Esophagus muscularis mucosa (tissue), 4 donors: ENCODE data around the gene ETV3. TPM values are rescaled to one million over a fixed set of nuclear protein-coding genes. Genes with fewer than 3 reads are reported as not detected.

Experiments
- DNase-seq: peaks from one replicate; pipeline ENCODE4 v3.0.0-alpha.2; 2017; ENCODE audit errors: extremely low spot score
- H3K27ac ChIP-seq, 4 donors: fragments of 200-600 bp; sonication (generic); replicated peaks in 1 of 4; 1 replicate in 3 of 4; 2 replicates in 1 of 4; pipeline ENCODE4 v1.5.1; 2016 to 2019; ENCODE audit warnings: mild to moderate bottlenecking in 1 of 4
- H3K27me3 ChIP-seq, 4 donors: fragments of 200-600 bp; sonication (generic); one replicate each; pipeline versions ENCODE4 v1.5.1 to v1.6.0; 2016 to 2019
- H3K36me3 ChIP-seq, 4 donors: fragments of 200-600 bp; sonication (generic); one replicate each; pipeline ENCODE4 v1.5.1; 2016 to 2019
- H3K4me1 ChIP-seq, 4 donors: fragments of 200-600 bp; sonication (generic); one replicate each; pipeline ENCODE4 v1.5.1; 2016 to 2019
- H3K4me3 ChIP-seq, 4 donors: fragments of 200-600 bp; sonication (generic); 1 replicate in 2 of 4; 2 replicates in 2 of 4; pipeline ENCODE4 v1.5.1; 2016 to 2019; ENCODE audit warnings: mild to moderate bottlenecking in 4 of 4, moderate library complexity in 1 of 4
- H3K9me3 ChIP-seq, 4 donors: fragments of 200-600 bp; sonication (generic); 1 replicate in 3 of 4; 2 replicates in 1 of 4; pipeline ENCODE4 v1.5.1; 2016 to 2019
- CTCF ChIP-seq, 3 experiments: fragments of 200-600 bp in 2 of 3; fragments of 450-650 bp in 1 of 3; sonication (generic) in 2 of 3; IDR thresholded peaks; one replicate each; pipeline ENCODE4 v1.5.1; 2017 to 2019; ENCODE audit warnings: antibody characterized with exemption in 3 of 3, mild to moderate bottlenecking in 2 of 3, moderate library complexity in 1 of 3
- EP300 ChIP-seq: sonication (generic); formaldehyde crosslinking; IDR thresholded peaks from one replicate; pipeline ENCODE4 v1.6.1; 2017; ENCODE audit warnings: antibody characterized with exemption
- POLR2A ChIP-seq: fragments of 450-650 bp; IDR thresholded peaks from one replicate; pipeline ENCODE4 v1.6.1; 2017; ENCODE audit warnings: antibody characterized with exemption, moderate library complexity, mild to moderate bottlenecking, low read depth
- POLR2AphosphoS5 ChIP-seq, 2 donors: sonication (generic); formaldehyde crosslinking; IDR thresholded peaks; one replicate each; pipeline ENCODE4 v1.6.1; 2017; ENCODE audit warnings: antibody characterized with exemption in 2 of 2
- WGBS: methylation state at CpG from one replicate; pipeline ENCODE4 v1.1.5; 2018; 5-methylcytosine and 5-hydroxymethylcytosine counted together
- intact Hi-C: fragments of 100-400 bp; cut with DNase I; formaldehyde crosslinking; loops from one replicate; pipeline ENCODE4 v1.15.1; 2023
- total RNA-seq, 4 donors: library from RNA; depleted of rRNA; stranded (reverse); fragments of >200 nt; gene quantifications; one replicate each; pipeline versions ENCODE4 v1.1.0 to v1.2.1, GENCODE V29; 2016

Gene ETV3
- total RNA-seq, 4 donors from 2014 or later: 16.6 to 20.0 (median 19.2) TPM

GRCh38 chr1:157086299-157086698 lies 51.9 kb downstream of the ETV3 start:
- WGBS: 81% methylated on average over 6 of the region's 6 CpGs
- Histone ChIP-seq H3K36me3 (no peaks in the 10 kb centered on the region), H3K4me3 (no peak overlapping the region), H3K27ac (no peak overlapping the region), H3K9me3 (no peaks in the 10 kb centered on the region), H3K4me1 (peaks cover 7 to 8% (median 7%) of the 10 kb centered on the region in 4 donors), H3K27me3 (no peaks in the 10 kb centered on the region)
- TF ChIP-seq CTCF (IDR thresholded peaks at IDR 0.05): no peak
- TF ChIP-seq POLR2A: no peak
- no peak for TF ChIP-seq EP300
- TF ChIP-seq POLR2AphosphoS5 (IDR thresholded peaks at IDR 0.05): no peak
- DNase-seq: no peak
- intact Hi-C loops: no loop called here

GRCh38 chr1:157085421-157085820 lies 52.8 kb downstream of the ETV3 start:
- H3K36me3 ChIP-seq: no peaks in the 10 kb centered on the region
- TF ChIP-seq POLR2AphosphoS5 (IDR thresholded peaks at IDR 0.05) (no peak), EP300 (no peak), CTCF (IDR thresholded peaks at IDR 0.05) (no peak), POLR2A (no peak)

GRCh38 chr1:157084720-157085119 lies 53.5 kb downstream of the ETV3 start:
- Histone ChIP-seq H3K9me3 (no peaks in the 10 kb centered on the region), H3K4me1 (no peaks in the 10 kb centered on the region), H3K27ac (no peak overlapping the region), H3K36me3 (no peaks in the 10 kb centered on the region), H3K4me3 (no peak overlapping the region), H3K27me3 (no peaks in the 10 kb centered on the region)
- WGBS: 88% methylated on average over 5 of the region's 5 CpGs
- no peak for TF ChIP-seq EP300
- no peak for TF ChIP-seq POLR2A
- TF ChIP-seq CTCF (IDR thresholded peaks at IDR 0.05): no peak
- no peak for TF ChIP-seq POLR2AphosphoS5 (IDR thresholded peaks at IDR 0.05)
- DNase-seq: no peak
- intact Hi-C loops: no loop called here

More at GRCh38 chr1:157085421-157085820, 52.8 kb downstream of the ETV3 start:
- Histone ChIP-seq H3K4me1 (peaks cover 3 to 6% (median 4%) of the 10 kb centered on the region in 4 donors), H3K4me3 (no peak overlapping the region), H3K9me3 (no peaks in the 10 kb centered on the region), H3K27ac (no peak overlapping the region), H3K27me3 (no peaks in the 10 kb centered on the region)
- DNase-seq: no peak
- intact Hi-C loops: no loop called here
- WGBS: 89% methylated on average over 5 of the region's 5 CpGs

- intact Hi-C loops: no loop called here
- Histone ChIP-seq H3K27me3 (no peaks in the 10 kb centered on the region), H3K9me3 (no peaks in the 10 kb centered on the region), H3K4me1 (no peaks in the 10 kb centered on the region), H3K27ac (no peak overlapping the region), H3K36me3 (no peaks in the 10 kb centered on the region), H3K4me3 (no peak overlapping the region)
- TF ChIP-seq CTCF (IDR thresholded peaks at IDR 0.05): no peak
- no peak for TF ChIP-seq POLR2A
- no peak for TF ChIP-seq POLR2AphosphoS5 (IDR thresholded peaks at IDR 0.05)
- no peak for TF ChIP-seq EP300
- peak; percentile 77 for DNase-seq
- WGBS: 72% methylated on average over 5 of the region's 5 CpGs
These were observed 56.5 kb downstream of the ETV3 start for GRCh38 chr1:157081707-157082106.

- Histone ChIP-seq H3K27ac (no peak overlapping the region), H3K4me1 (no peaks in the 10 kb centered on the region), H3K36me3 (no peaks in the 10 kb centered on the region), H3K27me3 (no peaks in the 10 kb centered on the region), H3K9me3 (no peaks in the 10 kb centered on the region), H3K4me3 (no peak overlapping the region)
- intact Hi-C loops: no loop called here
- WGBS: 88% methylated on average over 7 of the region's 10 CpGs
- peak; percentile 19 for DNase-seq
- TF ChIP-seq EP300 (no peak), POLR2A (no peak), CTCF (IDR thresholded peaks at IDR 0.05) (no peak), POLR2AphosphoS5 (IDR thresholded peaks at IDR 0.05) (no peak)
These were observed 57.5 kb downstream of the ETV3 start for GRCh38 chr1:157080714-157081113.
